IPS DF 6.9 (cell line): Measurements from ENCODE around the gene MAN2A1.
"Not testable (repeated sequence)": the region's sequence is repeated elsewhere in the genome, so short reads cannot be mapped to it uniquely, and the experiment has no call there.

Source experiments
- DNase-seq: peaks from one replicate; pipeline ENCODE4 v3.0.0-alpha.2; 2013; ENCODE audit warnings: low read depth, low spot score
- H3K27ac ChIP-seq: one replicate; pipeline ENCODE4 v1.5.1; 2013; ENCODE audit warnings: low read length, control low read depth
- H3K27me3 ChIP-seq: 2 replicates; pipeline ENCODE4 v1.6.1; 2013; ENCODE audit warnings: mild to moderate bottlenecking, low read length; ENCODE audit not compliant: control insufficient read depth, insufficient read depth
- H3K36me3 ChIP-seq: 2 replicates; pipeline ENCODE4 v1.6.1; 2013; ENCODE audit warnings: low read length; ENCODE audit not compliant: control insufficient read depth, insufficient read depth
- H3K4me1 ChIP-seq: 2 replicates; pipeline ENCODE4 v1.6.1; 2013; ENCODE audit warnings: low read length; ENCODE audit not compliant: control insufficient read depth, insufficient read depth
- H3K4me3 ChIP-seq: 2 replicates; pipeline ENCODE4 v1.5.1; 2013; ENCODE audit warnings: mild to moderate bottlenecking, low read length
- H3K9me3 ChIP-seq: 2 replicates; pipeline ENCODE4 v1.6.1; 2013; ENCODE audit warnings: low read length, inconsistent platforms; ENCODE audit not compliant: control insufficient read depth, insufficient read depth
- WGBS: extraction: QIAGEN DNeasy Blood & Tissue Kit; methylation state at CpG from one replicate; pipeline ENCODE4 v1.1.7; 2013; ENCODE audit warnings: mixed read lengths, missing lambda C conversion rate; ENCODE audit not compliant: insufficient read length, insufficient coverage; 5-methylcytosine and 5-hydroxymethylcytosine counted together

The MAN2A1 gene

DNA sequence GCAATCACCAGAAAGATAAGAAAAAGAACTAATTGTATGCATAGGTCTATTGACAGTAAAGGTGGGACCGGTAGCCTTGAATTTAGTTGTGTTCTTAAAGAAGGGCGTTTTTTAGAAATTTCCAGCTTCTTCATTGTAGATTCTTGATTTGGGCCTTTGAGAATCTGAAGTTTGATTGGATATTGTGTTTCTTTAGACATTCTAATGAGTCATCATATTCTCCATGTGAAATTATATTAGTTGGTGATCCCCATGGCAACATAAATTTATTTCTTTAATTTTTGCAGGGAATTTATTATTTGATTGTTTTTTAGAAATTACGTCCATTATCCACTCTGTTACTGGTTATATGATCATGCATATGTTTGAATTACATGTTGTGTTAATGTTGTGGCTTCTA is 63.6 kb downstream of the MAN2A1 start:
- Histone ChIP-seq H3K4me3 (no peak overlapping the region), H3K9me3 (no peaks in the 10 kb centered on the region), H3K36me3 (peaks cover 3% of the 10 kb centered on the region; the same call in 1 of the 2 replicates), H3K27ac (no peak overlapping the region), H3K4me1 (no peaks in the 10 kb centered on the region), H3K27me3 (no peaks in the 10 kb centered on the region)
- DNase-seq, result no peak
- WGBS, result no CpG with 5 or more reads among the region's 3 CpGs

- Histone ChIP-seq H3K4me3 (no peak overlapping the region), H3K9me3 (no peaks in the 10 kb centered on the region), H3K36me3 (peaks cover 3% of the 10 kb centered on the region; the same call in 1 of the 2 replicates), H3K27me3 (no peaks in the 10 kb centered on the region), H3K4me1 (no peaks in the 10 kb centered on the region), H3K27ac (no peak overlapping the region)
- no peak for DNase-seq
These were observed 64.6 kb downstream of the MAN2A1 start for GRCh38 chr5:109754319-109754718.

DNA sequence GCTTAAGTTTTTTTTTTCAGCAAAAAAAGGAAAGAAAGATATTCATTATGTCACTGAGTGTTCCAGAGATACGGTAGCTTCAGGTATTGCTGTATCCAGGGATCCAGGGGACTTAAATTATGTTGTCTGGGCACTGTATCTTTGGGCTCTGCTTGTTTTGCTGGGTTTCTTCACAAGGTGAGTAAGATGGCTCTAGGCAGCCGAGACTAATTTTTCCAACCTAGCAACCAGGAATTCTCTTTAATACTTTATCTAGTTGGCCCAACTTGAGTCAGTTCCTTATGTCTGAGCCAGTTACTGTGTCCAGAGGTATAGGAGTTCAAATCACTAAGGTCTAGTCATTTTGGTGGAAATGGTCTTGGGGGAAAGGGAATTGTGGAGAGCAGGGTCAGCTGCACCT is 66.0 kb downstream of the MAN2A1 start:
- Histone ChIP-seq H3K27me3 (no peaks in the 10 kb centered on the region), H3K27ac (no peak overlapping the region), H3K36me3 (peaks cover 3% of the 10 kb centered on the region; the same call in 1 of the 2 replicates), H3K4me1 (no peaks in the 10 kb centered on the region), H3K9me3 (no peaks in the 10 kb centered on the region), H3K4me3 (no peak overlapping the region)
- no peak for DNase-seq
- no CpG with 5 or more reads among the region's 2 CpGs for WGBS

- WGBS, result no CpG with 5 or more reads among the region's 6 CpGs
- H3K4me3 ChIP-seq, result no peak overlapping the region
These were observed 66.9 kb downstream of the MAN2A1 start for GRCh38 chr5:109756543-109757185.

GRCh38 chr5:109757490-109757889 is 67.8 kb downstream of the MAN2A1 start:
- Histone ChIP-seq H3K36me3 (peaks cover 6% of the 10 kb centered on the region; the same call in 1 of the 2 replicates), H3K4me3 (no peak overlapping the region)
- no peak for DNase-seq

More at GRCh38 chr5:109756543-109757185, 66.9 kb downstream of the MAN2A1 start:
- DNase-seq, result no peak
- Histone ChIP-seq H3K9me3 (no peaks in the 10 kb centered on the region), H3K27ac (no peak overlapping the region), H3K4me1 (no peaks in the 10 kb centered on the region), H3K36me3 (peaks cover 3% of the 10 kb centered on the region; the same call in 1 of the 2 replicates), H3K27me3 (no peaks in the 10 kb centered on the region)

DNA sequence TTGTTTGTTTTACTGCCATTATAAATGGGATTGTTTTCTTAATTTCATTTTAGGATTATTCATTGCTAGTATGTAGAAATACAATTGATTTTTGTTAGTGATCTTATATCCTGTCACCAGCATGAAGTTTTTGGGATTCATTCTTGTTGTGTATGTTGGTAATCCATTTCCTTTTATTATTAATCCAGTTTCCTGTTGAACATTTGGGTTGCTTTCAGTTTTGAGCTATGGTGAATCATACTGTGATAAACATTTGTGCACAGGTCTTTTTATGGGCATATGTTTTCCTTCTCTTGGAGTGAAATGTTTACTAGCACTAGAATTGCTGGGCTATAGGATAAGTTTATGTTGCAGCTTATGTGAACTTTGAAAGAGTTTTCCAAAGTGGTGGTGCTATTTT is 69.6 kb downstream of the MAN2A1 start:
- Histone ChIP-seq H3K4me3 (no peak overlapping the region), H3K36me3 (peaks cover 6% of the 10 kb centered on the region; the same call in 1 of the 2 replicates), H3K27me3 (no peaks in the 10 kb centered on the region), H3K27ac (no peak overlapping the region), H3K9me3 (no peaks in the 10 kb centered on the region), H3K4me1 (no peaks in the 10 kb centered on the region)
- DNase-seq, result no peak

More at GRCh38 chr5:109757490-109757889, 67.8 kb downstream of the MAN2A1 start:
- Histone ChIP-seq H3K4me1 (no peaks in the 10 kb centered on the region), H3K27ac (no peak overlapping the region), H3K27me3 (no peaks in the 10 kb centered on the region), H3K9me3 (no peaks in the 10 kb centered on the region)

DNA sequence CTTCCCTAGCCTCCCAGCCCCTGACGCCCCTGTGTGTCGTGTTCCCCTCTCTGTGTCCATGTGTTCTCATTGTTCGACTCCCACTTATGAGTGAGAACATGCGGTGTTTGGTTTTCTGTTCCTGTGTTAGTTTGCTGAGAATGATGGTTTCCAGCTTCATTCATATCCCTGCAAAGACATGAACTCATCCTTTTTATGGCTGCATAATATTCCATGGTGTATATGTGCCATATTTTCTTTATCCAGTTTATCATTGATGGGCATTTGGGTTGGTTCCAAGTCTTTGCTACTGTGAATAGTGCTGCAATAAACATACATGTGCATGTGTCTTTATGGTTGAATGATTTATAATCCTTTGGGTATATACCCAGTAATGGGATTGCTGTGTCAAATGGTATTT is 70.4 kb downstream of the MAN2A1 start:
- not testable (repeated sequence) for H3K27me3 ChIP-seq, DNase-seq

GRCh38 chr5:109762821-109763220 is 73.1 kb downstream of the MAN2A1 start:
- DNase-seq, result no peak
- WGBS, result no CpG with 5 or more reads among the region's 1 CpG
- Histone ChIP-seq H3K4me3 (no peak overlapping the region), H3K36me3 (peaks cover 3% of the 10 kb centered on the region; the same call in 1 of the 2 replicates), H3K4me1 (no peaks in the 10 kb centered on the region), H3K9me3 (no peaks in the 10 kb centered on the region), H3K27me3 (no peaks in the 10 kb centered on the region), H3K27ac (no peak overlapping the region)

More for the DNA sequence above, 70.4 kb downstream of the MAN2A1 start:
- H3K4me3 ChIP-seq, H3K36me3 ChIP-seq, H3K27ac ChIP-seq, H3K9me3 ChIP-seq, H3K4me1 ChIP-seq: not testable (repeated sequence)
- no CpG with 5 or more reads among the region's 4 CpGs for WGBS

DNA sequence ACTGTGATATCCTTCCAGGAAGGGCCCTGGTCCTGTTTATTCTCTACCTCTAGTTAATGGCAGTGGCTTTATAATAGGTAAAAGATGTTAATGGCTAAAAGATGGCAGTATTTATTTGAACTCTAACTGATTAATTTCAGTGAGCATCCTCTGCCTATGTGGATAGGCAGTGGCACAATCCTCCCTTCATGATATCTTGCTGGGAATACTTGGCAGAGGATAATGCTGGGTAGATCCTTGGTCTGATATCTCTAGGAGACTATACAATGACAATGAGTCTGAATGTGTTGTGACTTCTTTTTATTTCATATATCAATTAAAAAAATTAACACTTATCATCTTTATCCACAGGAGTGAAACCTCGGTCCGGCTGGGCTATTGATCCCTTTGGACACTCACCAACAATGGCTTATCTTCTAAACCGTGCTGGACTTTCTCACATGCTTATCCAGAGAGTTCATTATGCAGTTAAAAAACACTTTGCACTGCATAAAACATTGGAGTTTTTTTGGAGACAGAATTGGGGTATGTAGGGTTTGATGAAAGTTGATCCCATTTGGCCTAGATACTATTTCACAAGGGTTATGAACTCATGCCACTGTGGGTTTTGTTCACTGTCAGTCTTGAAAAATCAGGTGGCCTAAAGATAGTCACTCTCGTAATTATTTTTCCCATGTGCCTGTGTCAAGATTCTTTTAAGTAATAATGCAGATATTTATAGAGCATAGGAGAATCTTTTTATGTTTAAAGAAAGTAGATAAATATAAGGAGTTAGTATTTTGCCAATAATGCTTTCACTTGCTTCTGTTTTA is 77.7 kb downstream of the MAN2A1 start:
- DNase-seq, result no peak
- no CpG with 5 or more reads among the region's 4 CpGs for WGBS
- no peaks in the 10 kb centered on the region for H3K4me1 ChIP-seq
- no peaks in the 10 kb centered on the region for H3K9me3 ChIP-seq
- H3K4me3 ChIP-seq, result no peak overlapping the region
- H3K36me3 ChIP-seq, result peaks cover 2% of the 10 kb centered on the region; the same call in 1 of the 2 replicates
- no peaks in the 10 kb centered on the region for H3K27me3 ChIP-seq
- H3K27ac ChIP-seq, result no peak overlapping the region

DNA sequence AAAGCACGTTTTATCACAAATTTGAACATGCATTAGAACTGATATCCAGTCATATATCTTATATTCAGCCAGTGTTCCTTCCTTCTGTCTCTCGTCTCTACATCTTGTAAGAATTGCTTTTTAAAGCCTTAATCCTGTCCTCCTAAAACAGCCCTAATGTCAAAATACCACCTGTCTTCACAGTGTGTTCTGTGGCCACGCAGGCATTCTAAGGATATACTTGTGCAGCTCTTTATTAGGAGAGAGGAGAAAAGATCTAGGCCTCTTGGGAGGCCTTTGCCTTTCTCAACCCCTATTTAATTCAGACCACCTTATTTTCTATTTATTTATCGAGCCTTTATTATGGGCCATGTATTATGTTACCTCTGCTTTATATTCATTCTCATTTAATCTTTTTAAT is 78.3 kb downstream of the MAN2A1 start:
- no peaks in the 10 kb centered on the region for H3K27me3 ChIP-seq
- no peak overlapping the region for H3K27ac ChIP-seq
- WGBS, result no CpG with 5 or more reads among the region's 4 CpGs
- no peak for DNase-seq
- H3K36me3 ChIP-seq, result 0 out of 2 replicates have a peak, but pooled peaks cover 2% of the 10 kb centered on the region
- H3K4me1 ChIP-seq, result no peaks in the 10 kb centered on the region
- H3K4me3 ChIP-seq, result no peak overlapping the region
- H3K9me3 ChIP-seq, result no peaks in the 10 kb centered on the region
